Left ventricle myocardium inferior (tissue), 1 donor: ENCODE results near the gene CORO7. TPM values are rescaled to one million over a fixed set of nuclear protein-coding genes. Genes with fewer than 3 reads are reported as not detected.
"Not testable (repeated sequence)": the region's sequence is repeated elsewhere in the genome, so short reads cannot be mapped to it uniquely, and the experiment has no call there.

Experiments
- DNase-seq: peaks from one replicate; pipeline ENCODE4 v3.0.0-alpha.2; 2020
- H3K27ac ChIP-seq: fragments of 200-600 bp; replicated peaks from 2 replicates; pipeline ENCODE4 v1.8.0; 2021
- H3K27me3 ChIP-seq: fragments of 200-600 bp; 2 replicates; pipeline ENCODE4 v1.8.0; 2021; ENCODE audit warnings: low read depth
- H3K36me3 ChIP-seq: fragments of 200-600 bp; 2 replicates; pipeline ENCODE4 v1.8.0; 2021
- H3K4me1 ChIP-seq: fragments of 200-600 bp; 2 replicates; pipeline ENCODE4 v1.8.0; 2021
- H3K4me3 ChIP-seq: fragments of 200-600 bp; 2 replicates; pipeline ENCODE4 v1.8.0; 2021; ENCODE audit warnings: mild to moderate bottlenecking, moderate library complexity
- H3K9me3 ChIP-seq: fragments of 200-600 bp; replicated peaks from 2 replicates; pipeline ENCODE4 v1.8.0; 2021
- CTCF ChIP-seq: fragments of 200-600 bp; IDR thresholded peaks from 2 replicates; pipeline ENCODE4 v1.8.0; 2021; ENCODE audit warnings: antibody characterized with exemption, mild to moderate bottlenecking, borderline replicate concordance
- intact Hi-C: fragments of 100-400 bp; cut with micrococcal nuclease; formaldehyde crosslinking; loops from one replicate; pipeline ENCODE4 v1.11.0; 2022
- total RNA-seq: library from RNA; stranded (reverse); fragmentation: NEBNext Ultra II Directional; extraction: Animal tissue kit (Norgen Biotek cat#: 25700); gene quantifications from one replicate; pipeline ENCODE4 v1.2.1, GENCODE V29; 2021
- donor health status: DM: no; HTN: yes; CAD: no; lungs with severe emphysema.

CORO7 gene
- total RNA-seq, 1 donor from 2014 or later, result 12.5 TPM

- H3K36me3 ChIP-seq, result no peaks in the 10 kb centered on the region
- H3K27me3 ChIP-seq, result no peaks in the 10 kb centered on the region
- TF ChIP-seq CTCF, result no peak
- no peaks in the 10 kb centered on the region for H3K9me3 ChIP-seq
- no peak overlapping the region for H3K4me3 ChIP-seq
- peak overlapping the region; percentile 51 for H3K27ac ChIP-seq
- DNase-seq, result no peak
- H3K4me1 ChIP-seq, result peaks cover 54% of the 10 kb centered on the region
- intact Hi-C loops, result no loop called here
Observed at GRCh38 chr16:4347765-4348509, 68.5 kb downstream of the CORO7 start.

- no peak overlapping the region for H3K27ac ChIP-seq
- no peak for DNase-seq
- H3K4me3 ChIP-seq, result no peak overlapping the region
- no peaks in the 10 kb centered on the region for H3K9me3 ChIP-seq
- no peak for TF ChIP-seq CTCF
- no peaks in the 10 kb centered on the region for H3K36me3 ChIP-seq
- H3K27me3 ChIP-seq, result no peaks in the 10 kb centered on the region
- peaks cover 58% of the 10 kb centered on the region for H3K4me1 ChIP-seq
- intact Hi-C loops, result no loop called here
Observed at GRCh38 chr16:4347010-4347409, 69.4 kb downstream of the CORO7 start.

- Histone ChIP-seq H3K4me3 (no peak overlapping the region), H3K9me3 (no peaks in the 10 kb centered on the region), H3K36me3 (no peaks in the 10 kb centered on the region), H3K27ac (no peak overlapping the region), H3K27me3 (no peaks in the 10 kb centered on the region), H3K4me1 (peaks cover 54% of the 10 kb centered on the region)
- intact Hi-C loops, result no loop called here
- no peak for TF ChIP-seq CTCF
- no peak for DNase-seq
Observed at GRCh38 chr16:4345836-4346781, 70.3 kb downstream of the CORO7 start.

GRCh38 chr16:4344983-4345835 is 71.2 kb downstream of the CORO7 start:
- Histone ChIP-seq H3K27ac (no peak overlapping the region), H3K27me3 (no peaks in the 10 kb centered on the region), H3K4me1 (peaks cover 49% of the 10 kb centered on the region), H3K9me3 (no peaks in the 10 kb centered on the region), H3K36me3 (no peaks in the 10 kb centered on the region), H3K4me3 (no peak overlapping the region)
- DNase-seq, result no peak
- TF ChIP-seq CTCF, result no peak
- intact Hi-C loops, result no loop called here

- intact Hi-C loops, H3K36me3 ChIP-seq, H3K9me3 ChIP-seq, H3K27me3 ChIP-seq, DNase-seq, H3K27ac ChIP-seq, H3K4me3 ChIP-seq: not testable (repeated sequence)
- peaks cover 49% of the 10 kb centered on the region for H3K4me1 ChIP-seq
Observed at GRCh38 chr16:4344300-4344982, 72.0 kb downstream of the CORO7 start.
